Mesenchymal stem cell (in vitro differentiated cells and primary cell): ENCODE data around the gene KIAA0408.
"Not testable (repeated sequence)": the region's sequence is repeated elsewhere in the genome, so short reads cannot be mapped to it uniquely, and the experiment has no call there.

Source experiments
- DNase-seq: peaks from one replicate; pipeline ENCODE4 v3.0.0-alpha.2; 2013
- H2AFZ ChIP-seq: one replicate; pipeline ENCODE4 v1.6.1; 2013; ENCODE audit warnings: low read depth, mild to moderate bottlenecking, control low read depth, inconsistent platforms, low read length, moderate library complexity
- H2AK5ac ChIP-seq: 2 replicates; pipeline ENCODE4 v1.6.1; 2013; ENCODE audit warnings: low read length, moderate library complexity, mild to moderate bottlenecking, inconsistent platforms; ENCODE audit not compliant: severe bottlenecking
- H2BK120ac ChIP-seq: one replicate; pipeline ENCODE4 v1.6.1; 2013; ENCODE audit warnings: low read depth, mild to moderate bottlenecking, inconsistent platforms, low read length, moderate library complexity
- H2BK12ac ChIP-seq, 2 experiments: one replicate each; pipeline ENCODE4 v1.6.1; 2013; ENCODE audit warnings: inconsistent platforms in 2 of 2, low read length in 2 of 2, mild to moderate bottlenecking in 2 of 2, moderate library complexity in 2 of 2, control low read depth in 1 of 2
- H2BK15ac ChIP-seq: one replicate; pipeline ENCODE4 v1.6.1; 2013; ENCODE audit warnings: mild to moderate bottlenecking, low read depth, inconsistent platforms; ENCODE audit not compliant: poor library complexity, severe bottlenecking
- H2BK5ac ChIP-seq: 2 replicates; pipeline ENCODE4 v1.6.1; 2013; ENCODE audit warnings: low read depth, mild to moderate bottlenecking, low read length, control low read depth, inconsistent platforms; ENCODE audit not compliant: poor library complexity, severe bottlenecking
- H3K14ac ChIP-seq, 2 experiments: one replicate each; pipeline ENCODE4 v1.6.1; 2013; ENCODE audit warnings: inconsistent platforms in 2 of 2, low read length in 2 of 2, control low read depth in 1 of 2, mild to moderate bottlenecking in 1 of 2, moderate library complexity in 1 of 2
- H3K18ac ChIP-seq, 2 experiments: one replicate each; pipeline ENCODE4 v1.6.1; 2013; ENCODE audit warnings: inconsistent platforms in 2 of 2, low read length in 2 of 2, control low read depth in 1 of 2, low read depth in 1 of 2, mild to moderate bottlenecking in 1 of 2
- H3K23ac ChIP-seq, 2 experiments: one replicate each; pipeline ENCODE4 v1.6.1; 2013; ENCODE audit warnings: inconsistent platforms in 2 of 2, low read length in 2 of 2, mild to moderate bottlenecking in 2 of 2, moderate library complexity in 2 of 2, control low read depth in 1 of 2
- H3K27ac ChIP-seq: 2 replicates; pipeline ENCODE4 v1.5.1; 2013; ENCODE audit warnings: mild to moderate bottlenecking, moderate library complexity, low read length, control low read depth, inconsistent platforms; ENCODE audit not compliant: poor library complexity, severe bottlenecking
- H3K27me3 ChIP-seq, 2 experiments: 2 replicates each; pipeline versions ENCODE4 v1.6.1 to v1.7.0; 2013; ENCODE audit warnings: low read length in 2 of 2, mild to moderate bottlenecking in 2 of 2, moderate library complexity in 2 of 2, control low read depth in 1 of 2, inconsistent platforms in 1 of 2; ENCODE audit not compliant: control insufficient read depth in 1 of 2, insufficient read depth in 1 of 2
- H3K36me3 ChIP-seq, 2 experiments: 2 replicates each; pipeline versions ENCODE4 v1.6.1 to v1.7.0; 2013; ENCODE audit warnings: low read length in 2 of 2, control low read depth in 1 of 2, inconsistent platforms in 1 of 2, low read depth in 1 of 2, mild to moderate bottlenecking in 1 of 2; ENCODE audit not compliant: insufficient read depth in 2 of 2, control insufficient read depth in 1 of 2
- H3K4ac ChIP-seq, 2 experiments: one replicate each; pipeline ENCODE4 v1.6.1; 2013; ENCODE audit warnings: inconsistent platforms in 2 of 2, low read length in 2 of 2, mild to moderate bottlenecking in 2 of 2, moderate library complexity in 2 of 2, control low read depth in 1 of 2, low read depth in 1 of 2
- H3K4me1 ChIP-seq: 2 replicates; pipeline ENCODE4 v1.6.1; 2013; ENCODE audit warnings: low read depth, low read length, control low read depth; ENCODE audit not compliant: control insufficient read depth, insufficient read depth
- H3K4me2 ChIP-seq: 2 replicates; pipeline ENCODE4 v1.6.1; 2013; ENCODE audit warnings: low read length, mild to moderate bottlenecking, inconsistent platforms; ENCODE audit not compliant: poor library complexity, severe bottlenecking
- H3K4me3 ChIP-seq, 2 experiments: 2 replicates each; pipeline versions ENCODE4 v1.5.1 to v1.7.0; 2013; ENCODE audit warnings: low read length in 2 of 2, mild to moderate bottlenecking in 2 of 2, control low read depth in 1 of 2, low read depth in 1 of 2; ENCODE audit not compliant: insufficient read depth in 1 of 2
- H3K79me1 ChIP-seq: replicated peaks from 2 replicates; pipeline ENCODE4 v1.6.1; 2013; ENCODE audit warnings: mild to moderate bottlenecking, control low read depth, low read length, inconsistent platforms; ENCODE audit not compliant: poor library complexity, severe bottlenecking
- H3K9ac ChIP-seq: 2 replicates; pipeline ENCODE4 v1.7.0; 2013; ENCODE audit warnings: mild to moderate bottlenecking, low read length, moderate library complexity
- H3K9me3 ChIP-seq: 2 replicates; pipeline ENCODE4 v1.7.0; 2013; ENCODE audit warnings: mild to moderate bottlenecking, low read length; ENCODE audit not compliant: control insufficient read depth
- H4K8ac ChIP-seq: one replicate; pipeline ENCODE4 v1.6.1; 2013; ENCODE audit warnings: inconsistent platforms, mild to moderate bottlenecking, low read length, moderate library complexity
- H4K91ac ChIP-seq: one replicate; pipeline ENCODE4 v1.6.1; 2013; ENCODE audit warnings: mild to moderate bottlenecking, low read length, inconsistent platforms
- WGBS: methylation state at CpG from one replicate; pipeline ENCODE4 v1.1.7; 2013; ENCODE audit warnings: mixed read lengths; 5-methylcytosine and 5-hydroxymethylcytosine counted together

KIAA0408 gene

DNA sequence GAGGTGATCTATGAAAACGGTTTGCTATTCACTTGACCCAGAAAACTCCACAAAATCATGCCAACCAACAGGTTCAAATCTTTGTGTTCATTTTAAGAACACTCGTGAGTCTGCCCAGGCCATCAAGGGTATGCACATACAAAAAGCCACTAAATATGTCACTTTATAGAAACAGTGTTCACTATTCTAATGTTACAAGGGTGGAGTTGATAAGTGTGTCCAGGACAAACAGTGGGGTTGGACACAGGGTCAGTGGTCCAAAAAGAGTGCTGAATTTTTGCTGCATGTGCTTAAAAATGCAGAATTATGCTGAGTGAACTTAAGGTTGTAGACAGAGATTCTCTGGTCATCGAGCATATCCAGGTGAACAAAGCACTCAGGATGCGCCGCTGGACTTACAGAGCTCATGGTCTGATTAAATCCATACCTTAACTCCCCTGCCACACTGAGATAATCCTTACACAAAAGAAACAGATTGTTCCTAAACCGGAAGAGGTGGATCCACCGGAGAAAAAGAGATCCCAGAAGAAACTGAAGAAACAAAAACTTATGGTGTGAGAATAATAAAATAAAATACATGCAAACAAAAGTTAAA is 23.5 kb downstream of the KIAA0408 start:
- no peak overlapping the region for H2BK5ac ChIP-seq
- no peak overlapping the region for H2BK120ac ChIP-seq
- H3K9ac ChIP-seq, result no peak overlapping the region
- H3K27me3 ChIP-seq, result no peaks in the 10 kb centered on the region
- H2BK15ac ChIP-seq, result no peak overlapping the region
- H3K14ac ChIP-seq, result no peak overlapping the region
- H4K91ac ChIP-seq, result no peak overlapping the region
- H3K4me3 ChIP-seq, result no peak overlapping the region
- H3K23ac ChIP-seq, result no peak overlapping the region
- 92% methylated on average over 5 of the region's 7 CpGs for WGBS
- H3K79me1 ChIP-seq, result no peaks in the 10 kb centered on the region
- H3K4me2 ChIP-seq, result no peak overlapping the region
- no peak overlapping the region for H3K18ac ChIP-seq
- no peak overlapping the region for H3K4ac ChIP-seq
- H2AFZ ChIP-seq, result no peak overlapping the region
- no peaks in the 10 kb centered on the region for H3K9me3 ChIP-seq
- H3K4me1 ChIP-seq, result no peaks in the 10 kb centered on the region
- no peak overlapping the region for H3K27ac ChIP-seq
- H2BK12ac ChIP-seq, result no peak overlapping the region
- no peak overlapping the region for H4K8ac ChIP-seq
- no peak for DNase-seq
- H2AK5ac ChIP-seq, result no peak overlapping the region
- no peaks in the 10 kb centered on the region for H3K36me3 ChIP-seq

- H3K79me1 ChIP-seq, result no peaks in the 10 kb centered on the region
- no peak overlapping the region for H2AK5ac ChIP-seq
- DNase-seq, result no peak
- no peak overlapping the region for H4K91ac ChIP-seq
- H3K4ac ChIP-seq, result no peak overlapping the region
- no peaks in the 10 kb centered on the region for H3K36me3 ChIP-seq
- no peak overlapping the region for H3K4me2 ChIP-seq
- H2BK15ac ChIP-seq, result no peak overlapping the region
- no peak overlapping the region for H3K27ac ChIP-seq
- H3K18ac ChIP-seq, result no peak overlapping the region
- H3K14ac ChIP-seq, result no peak overlapping the region
- H3K4me1 ChIP-seq, result no peaks in the 10 kb centered on the region
- H3K27me3 ChIP-seq, result no peaks in the 10 kb centered on the region
- no peak overlapping the region for H3K23ac ChIP-seq
- no peak overlapping the region for H2AFZ ChIP-seq
- no peak overlapping the region for H2BK120ac ChIP-seq
- no peak overlapping the region for H4K8ac ChIP-seq
- H3K9me3 ChIP-seq, result no peaks in the 10 kb centered on the region
- no peak overlapping the region for H2BK5ac ChIP-seq
- no peak overlapping the region for H3K9ac ChIP-seq
- no peak overlapping the region for H3K4me3 ChIP-seq
- no peak overlapping the region for H2BK12ac ChIP-seq
Observed at GRCh38 chr6:127434651-127435050, 24.5 kb downstream of the KIAA0408 start.

- not testable (repeated sequence) for H2AK5ac ChIP-seq, H3K23ac ChIP-seq, H4K8ac ChIP-seq, H3K27ac ChIP-seq, H3K14ac ChIP-seq, H3K27me3 ChIP-seq, H3K4me2 ChIP-seq, H3K4me1 ChIP-seq, H3K79me1 ChIP-seq, H4K91ac ChIP-seq, H3K9ac ChIP-seq, H3K18ac ChIP-seq, H2AFZ ChIP-seq, H2BK120ac ChIP-seq, H3K9me3 ChIP-seq, H2BK15ac ChIP-seq, H2BK12ac ChIP-seq, H2BK5ac ChIP-seq, H3K4ac ChIP-seq, DNase-seq, H3K36me3 ChIP-seq, H3K4me3 ChIP-seq
- 87% methylated on average over 9 of the region's 9 CpGs for WGBS
Observed at GRCh38 chr6:127428562-127428961, 30.6 kb downstream of the KIAA0408 start.

DNA sequence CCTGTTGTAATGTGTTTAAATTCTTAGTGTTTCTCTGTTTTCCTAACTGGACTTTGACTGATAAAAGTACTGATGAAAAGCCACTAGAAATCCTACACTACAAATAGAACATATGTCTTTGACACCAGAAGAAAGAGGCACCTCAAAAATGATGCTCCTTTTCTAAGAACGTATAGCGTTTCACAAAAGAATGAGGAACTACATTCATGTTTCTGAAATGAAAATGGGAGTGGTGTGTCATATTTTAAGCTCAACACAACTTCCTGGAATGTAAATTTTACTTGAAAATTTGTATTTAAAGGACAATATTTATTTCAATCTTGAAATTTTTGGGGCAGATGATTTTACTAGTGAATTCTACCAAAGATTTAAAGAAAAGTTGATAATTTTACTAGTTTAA is 35.3 kb downstream of the KIAA0408 start:
- no peaks in the 10 kb centered on the region for H3K79me1 ChIP-seq
- DNase-seq, result no peak
- H3K4ac ChIP-seq, result no peak overlapping the region
- no peak overlapping the region for H2BK5ac ChIP-seq
- no peak overlapping the region for H2AFZ ChIP-seq
- H3K4me2 ChIP-seq, result no peak overlapping the region
- no peak overlapping the region for H3K23ac ChIP-seq
- H3K9me3 ChIP-seq, result no peaks in the 10 kb centered on the region
- no peak overlapping the region for H4K8ac ChIP-seq
- no peak overlapping the region for H3K18ac ChIP-seq
- no peaks in the 10 kb centered on the region for H3K4me1 ChIP-seq
- H4K91ac ChIP-seq, result no peak overlapping the region
- no peak overlapping the region for H2BK120ac ChIP-seq
- no peak overlapping the region for H3K14ac ChIP-seq
- no peak overlapping the region for H2BK12ac ChIP-seq
- H2BK15ac ChIP-seq, result no peak overlapping the region
- H3K36me3 ChIP-seq, result no peaks in the 10 kb centered on the region
- H2AK5ac ChIP-seq, result no peak overlapping the region
- WGBS, result 100% methylated on average over 2 of the region's 2 CpGs
- H3K27ac ChIP-seq, result no peak overlapping the region
- H3K4me3 ChIP-seq, result no peak overlapping the region
- no peaks in the 10 kb centered on the region for H3K27me3 ChIP-seq
- no peak overlapping the region for H3K9ac ChIP-seq
